Brain microvascular endothelial cell (primary cell): ENCODE measurements around the gene ATP1A2.
A peak's percentile ranks its signal among the peaks of the same experiment; 100 is the strongest.

Experiments used
- DNase-seq: peaks from one replicate; pipeline ENCODE4 v3.0.0-alpha.2; 2020
- H3K27ac ChIP-seq: fragments of 250-450 bp; sonication (Bioruptor Pico); 2 replicates; pipeline ENCODE4 v1.5.1; 2020; ENCODE audit warnings: mild to moderate bottlenecking, moderate library complexity
- H3K27me3 ChIP-seq: fragments of 250-450 bp; sonication (Bioruptor Pico); replicated peaks from 2 replicates; pipeline ENCODE4 v1.5.1; 2020; ENCODE audit warnings: mild to moderate bottlenecking
- H3K36me3 ChIP-seq: fragments of 250-450 bp; sonication (Bioruptor Pico); replicated peaks from 2 replicates; pipeline ENCODE4 v1.5.1; 2020; ENCODE audit warnings: mild to moderate bottlenecking
- H3K4me3 ChIP-seq: 2 replicates; pipeline ENCODE4 v1.5.1; 2011; ENCODE audit warnings: low read depth, mild to moderate bottlenecking, control low read depth, low read length, moderate library complexity
- in situ Hi-C: cut with HindIII; loops from 2 replicates; pipeline ENCODE4 v1.10.0; 2017; ENCODE audit warnings: low sequenced_read_pairs, low pct_ligation_motif_present
- TF ChIP-seq, protein P1 (sequence below): IDR thresholded peaks from 2 replicates; pipeline ENCODE4 v1.5.1; 2011; ENCODE audit warnings: low read depth, mild to moderate bottlenecking, moderate library complexity, low read length, control low read depth, inconsistent platforms; ENCODE audit errors: missing control alignments

ATP1A2 gene

DNA sequence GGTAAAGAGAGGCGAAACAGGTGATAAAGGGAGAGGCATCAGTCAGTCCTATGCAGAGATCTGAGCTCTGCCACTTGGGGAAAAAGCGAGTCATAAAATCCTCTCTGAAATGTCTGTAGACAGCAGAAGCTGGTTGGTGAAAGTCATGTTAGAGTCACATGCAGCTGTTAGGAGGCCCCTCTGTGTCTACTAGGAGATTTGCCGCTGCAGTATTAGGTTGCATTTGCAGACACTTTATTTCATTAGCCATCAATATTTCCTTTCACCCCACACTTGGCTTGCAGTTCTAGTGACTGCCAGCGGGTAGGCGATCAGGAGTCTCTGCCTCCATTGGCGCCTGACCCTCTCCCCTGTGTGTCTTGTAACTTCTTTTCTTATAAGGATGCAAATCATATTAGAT, 52.0 kb downstream of the ATP1A2 start:
- no peak for DNase-seq
- H3K36me3 ChIP-seq, result no peaks in the 10 kb centered on the region
- no peak overlapping the region for H3K27ac ChIP-seq
- H3K4me3 ChIP-seq, result no peak overlapping the region
- no peaks in the 10 kb centered on the region for H3K27me3 ChIP-seq
- TF ChIP-seq, protein P1, sequence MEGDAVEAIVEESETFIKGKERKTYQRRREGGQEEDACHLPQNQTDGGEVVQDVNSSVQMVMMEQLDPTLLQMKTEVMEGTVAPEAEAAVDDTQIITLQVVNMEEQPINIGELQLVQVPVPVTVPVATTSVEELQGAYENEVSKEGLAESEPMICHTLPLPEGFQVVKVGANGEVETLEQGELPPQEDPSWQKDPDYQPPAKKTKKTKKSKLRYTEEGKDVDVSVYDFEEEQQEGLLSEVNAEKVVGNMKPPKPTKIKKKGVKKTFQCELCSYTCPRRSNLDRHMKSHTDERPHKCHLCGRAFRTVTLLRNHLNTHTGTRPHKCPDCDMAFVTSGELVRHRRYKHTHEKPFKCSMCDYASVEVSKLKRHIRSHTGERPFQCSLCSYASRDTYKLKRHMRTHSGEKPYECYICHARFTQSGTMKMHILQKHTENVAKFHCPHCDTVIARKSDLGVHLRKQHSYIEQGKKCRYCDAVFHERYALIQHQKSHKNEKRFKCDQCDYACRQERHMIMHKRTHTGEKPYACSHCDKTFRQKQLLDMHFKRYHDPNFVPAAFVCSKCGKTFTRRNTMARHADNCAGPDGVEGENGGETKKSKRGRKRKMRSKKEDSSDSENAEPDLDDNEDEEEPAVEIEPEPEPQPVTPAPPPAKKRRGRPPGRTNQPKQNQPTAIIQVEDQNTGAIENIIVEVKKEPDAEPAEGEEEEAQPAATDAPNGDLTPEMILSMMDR, result peak; percentile 13
- in situ Hi-C loops, result no loop called here

DNA sequence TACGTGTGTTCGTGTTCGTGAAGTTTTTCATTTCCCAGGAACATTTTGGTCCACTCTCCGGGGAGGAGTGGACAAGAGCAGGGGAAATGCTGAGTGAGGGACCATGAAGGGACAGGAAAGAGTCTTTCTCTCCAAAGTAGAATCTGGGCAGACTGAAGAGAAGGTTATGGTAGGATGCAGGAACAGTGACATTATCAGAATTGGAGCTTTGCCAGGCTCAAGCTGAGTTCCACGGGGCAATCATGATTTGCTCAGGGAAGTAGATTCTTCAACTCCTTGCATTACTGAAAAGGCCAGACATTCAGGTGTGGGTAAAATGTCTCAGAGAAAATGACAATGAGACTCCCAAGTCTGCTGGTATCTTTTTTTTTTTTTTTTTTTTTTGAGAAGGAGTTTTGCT, 52.5 kb downstream of the ATP1A2 start:
- TF ChIP-seq, protein P1, result no peak
- no peaks in the 10 kb centered on the region for H3K36me3 ChIP-seq
- in situ Hi-C loops, result no loop called here
- H3K27ac ChIP-seq, result no peak overlapping the region
- no peaks in the 10 kb centered on the region for H3K27me3 ChIP-seq
- H3K4me3 ChIP-seq, result no peak overlapping the region
- DNase-seq, result no peak

DNA sequence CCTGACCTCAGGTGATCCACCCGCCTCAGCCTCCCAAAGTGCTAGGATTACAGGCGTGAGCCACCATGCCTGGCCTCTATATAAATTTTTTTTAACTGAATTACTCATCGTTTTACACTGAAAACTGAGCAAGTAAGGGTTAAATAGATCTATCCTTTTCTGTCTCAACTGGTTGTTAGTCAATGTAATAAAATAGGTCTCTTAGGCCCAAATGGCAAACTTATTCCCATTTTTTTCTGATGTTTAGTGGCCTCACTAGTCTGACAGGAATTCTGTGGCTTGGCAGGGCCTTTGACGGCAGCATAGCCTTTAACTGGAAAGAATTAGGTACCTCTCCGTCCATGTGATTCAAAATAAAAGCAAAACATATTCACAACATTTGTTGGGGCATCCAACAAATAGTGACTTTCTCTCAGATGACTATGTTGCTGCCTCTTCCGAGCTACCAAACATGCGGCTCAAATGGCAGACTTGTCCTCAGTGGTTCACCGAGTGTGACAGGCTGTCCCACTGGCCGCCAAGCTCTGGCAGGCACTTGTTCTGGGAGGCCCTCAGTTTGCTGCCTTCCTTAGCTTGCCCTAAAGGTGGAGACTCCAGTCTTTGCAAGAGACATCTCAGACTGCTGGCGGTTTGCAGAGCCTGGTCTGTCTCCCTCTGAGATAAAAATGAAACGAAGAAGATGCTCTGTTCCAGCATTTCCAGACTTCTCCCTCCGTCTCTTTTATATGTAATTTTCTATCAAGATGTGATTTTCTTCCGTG, 53.2 kb downstream of the ATP1A2 start:
- Histone ChIP-seq H3K27me3 (no peaks in the 10 kb centered on the region), H3K27ac (no peak overlapping the region), H3K4me3 (no peak overlapping the region), H3K36me3 (no peaks in the 10 kb centered on the region)
- TF ChIP-seq, protein P1, result no peak
- in situ Hi-C loops, result no loop called here
- DNase-seq, result no peak

DNA sequence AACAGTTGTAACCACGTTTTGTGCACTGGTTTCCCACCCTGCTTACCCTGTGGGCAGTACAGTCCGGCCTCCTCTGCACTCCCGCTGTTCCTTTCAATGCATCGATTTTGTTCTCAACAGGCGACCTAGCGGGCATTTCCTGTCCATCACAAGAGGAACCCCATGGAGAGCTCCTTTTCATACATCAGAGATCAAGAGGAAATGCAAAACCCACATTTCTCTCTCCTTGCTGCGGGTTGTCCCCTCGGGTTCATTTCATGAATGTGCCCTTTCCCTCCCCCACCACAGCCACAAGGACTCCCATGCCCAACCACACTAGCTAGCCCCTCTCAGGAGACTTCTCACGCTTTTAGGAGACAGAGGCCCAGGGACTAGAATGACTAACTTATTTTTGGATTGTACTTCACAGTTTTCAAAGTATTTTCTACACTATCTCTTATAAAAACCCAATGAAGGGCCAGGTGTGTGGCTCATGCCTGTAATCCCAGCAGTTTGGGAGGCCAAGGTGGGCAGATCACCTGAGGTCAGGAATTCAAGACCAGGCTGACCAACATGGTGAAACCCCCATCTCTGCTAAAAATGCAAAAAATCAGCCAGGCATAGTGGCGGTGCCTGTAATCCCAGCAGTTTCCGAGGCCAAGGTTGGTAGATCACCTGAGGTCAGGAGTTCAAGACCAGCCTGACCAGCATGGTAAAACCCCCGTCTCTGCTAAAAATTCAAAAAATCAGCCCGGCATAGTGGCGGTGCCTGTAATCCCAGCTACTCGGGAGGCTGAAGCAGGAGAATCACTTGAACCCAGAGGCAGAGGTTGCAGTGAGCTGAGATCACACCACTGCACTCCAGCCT, 54.2 kb downstream of the ATP1A2 start:
- Histone ChIP-seq H3K4me3 (no peak overlapping the region), H3K27ac (no peak overlapping the region), H3K27me3 (no peaks in the 10 kb centered on the region), H3K36me3 (no peaks in the 10 kb centered on the region)
- TF ChIP-seq, protein P1, result no peak
- in situ Hi-C loops, result no loop called here
- DNase-seq, result no peak

DNA sequence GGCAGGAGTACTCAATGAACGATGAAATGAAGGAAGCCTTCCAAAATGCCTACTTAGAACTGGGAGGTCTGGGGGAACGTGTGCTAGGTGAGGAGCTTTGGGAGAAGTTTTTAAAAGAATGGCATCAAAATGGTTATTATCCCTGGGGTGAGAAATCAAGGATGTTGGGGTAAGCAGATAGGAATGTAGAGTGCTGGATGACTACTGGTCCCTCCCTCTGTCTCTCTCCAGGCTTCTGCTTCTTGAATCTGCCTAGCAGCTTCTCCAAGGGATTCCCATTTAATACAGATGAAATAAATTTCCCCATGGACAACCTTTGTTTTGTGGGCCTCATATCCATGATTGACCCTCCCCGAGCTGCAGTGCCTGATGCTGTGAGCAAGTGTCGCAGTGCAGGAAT, 55.8 kb downstream of the ATP1A2 start:
- DNase-seq, result peak; percentile 29
- TF ChIP-seq, protein P1, result no peak
- no peak overlapping the region for H3K4me3 ChIP-seq

More for the DNA sequence above, 55.8 kb downstream of the ATP1A2 start:
- Histone ChIP-seq H3K36me3 (no peaks in the 10 kb centered on the region), H3K27me3 (no peaks in the 10 kb centered on the region), H3K27ac (no peak overlapping the region)
- in situ Hi-C loops, result no loop called here
